Urinary bladder (tissue), 4 donors: Measurements from ENCODE around the gene VSIR. TPM values are rescaled to one million over a fixed set of nuclear protein-coding genes. Genes with fewer than 3 reads are reported as not detected.

Experiments used
- DNase-seq: peaks from one replicate; pipeline ENCODE4 v3.0.0-alpha.2; 2015; ENCODE audit errors: extremely low spot score
- H3K27ac ChIP-seq: one replicate; pipeline ENCODE4 v1.5.1; 2013; ENCODE audit warnings: low read depth, mild to moderate bottlenecking, moderate library complexity
- H3K36me3 ChIP-seq: one replicate; pipeline ENCODE4 v1.6.1; 2013; ENCODE audit warnings: mild to moderate bottlenecking, moderate library complexity; ENCODE audit not compliant: insufficient read depth
- H3K4me1 ChIP-seq: one replicate; pipeline ENCODE4 v1.6.1; 2013; ENCODE audit warnings: mild to moderate bottlenecking, moderate library complexity; ENCODE audit not compliant: insufficient read depth
- H3K4me3 ChIP-seq: one replicate; pipeline ENCODE4 v1.5.1; 2013; ENCODE audit warnings: low read depth, low read length
- WGBS: extraction: QIAGEN DNeasy Blood & Tissue Kit; methylation state at CpG from one replicate; pipeline ENCODE4 v1.1.7; 2013; 5-methylcytosine and 5-hydroxymethylcytosine counted together
- polyA plus RNA-seq: library from polyadenylated mRNA; stranded (reverse); fragments of 200-250 nt; gene quantifications from one replicate; pipeline ENCODE4 v1.2.3, GENCODE V29; 2013
- total RNA-seq: library from RNA; depleted of rRNA; stranded (reverse); fragments of >200 nt; gene quantifications from one replicate; pipeline ENCODE4 v1.2.3, GENCODE V29; 2014
- donor health status: healthy with polysubstance abuse.
- donor health status: healthy.

The VSIR gene
- total and polyA plus RNA-seq, 2 donors = 24.9 to 59.6 TPM

- DNase-seq = no peak
- no peak overlapping the region for H3K27ac ChIP-seq
- 95% methylated on average over 14 of the region's 14 CpGs for WGBS
- no peaks in the 10 kb centered on the region for H3K36me3 ChIP-seq
- no peaks in the 10 kb centered on the region for H3K4me1 ChIP-seq
- no peak overlapping the region for H3K4me3 ChIP-seq
These were observed 48.1 kb downstream of the VSIR start for GRCh38 chr10:71725249-71725648.

- H3K4me3 ChIP-seq = no peak overlapping the region
- WGBS = 96% methylated on average over 6 of the region's 6 CpGs
- DNase-seq = no peak
- no peaks in the 10 kb centered on the region for H3K36me3 ChIP-seq
- H3K27ac ChIP-seq = no peak overlapping the region
- H3K4me1 ChIP-seq = no peaks in the 10 kb centered on the region
These were observed 48.8 kb downstream of the VSIR start for GRCh38 chr10:71724539-71724938.

DNA sequence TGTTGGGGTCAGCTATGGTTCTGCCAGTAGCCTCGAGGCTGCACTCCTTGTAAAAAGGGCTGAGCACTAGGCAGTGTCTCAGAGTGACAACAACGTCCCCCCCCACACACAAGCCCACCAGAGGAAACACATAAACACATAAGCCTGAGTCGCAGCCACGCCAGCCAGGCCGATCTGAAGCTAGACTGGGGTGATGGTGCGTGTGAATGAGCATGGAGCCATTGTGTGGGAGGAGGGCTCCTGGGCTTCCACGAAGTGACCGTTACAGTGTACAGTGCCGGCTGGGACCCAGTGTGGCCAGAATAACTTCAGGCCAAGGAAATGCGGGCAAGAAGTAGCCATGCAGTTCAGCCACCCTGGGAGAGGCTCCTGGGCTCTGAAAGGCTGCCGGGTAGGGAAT lies 50.0 kb downstream of the VSIR start:
- no peak overlapping the region for H3K4me3 ChIP-seq
- no peak overlapping the region for H3K27ac ChIP-seq
- 92% methylated on average over 11 of the region's 11 CpGs for WGBS
- no peak for DNase-seq
- H3K4me1 ChIP-seq = no peaks in the 10 kb centered on the region
- no peaks in the 10 kb centered on the region for H3K36me3 ChIP-seq

DNA sequence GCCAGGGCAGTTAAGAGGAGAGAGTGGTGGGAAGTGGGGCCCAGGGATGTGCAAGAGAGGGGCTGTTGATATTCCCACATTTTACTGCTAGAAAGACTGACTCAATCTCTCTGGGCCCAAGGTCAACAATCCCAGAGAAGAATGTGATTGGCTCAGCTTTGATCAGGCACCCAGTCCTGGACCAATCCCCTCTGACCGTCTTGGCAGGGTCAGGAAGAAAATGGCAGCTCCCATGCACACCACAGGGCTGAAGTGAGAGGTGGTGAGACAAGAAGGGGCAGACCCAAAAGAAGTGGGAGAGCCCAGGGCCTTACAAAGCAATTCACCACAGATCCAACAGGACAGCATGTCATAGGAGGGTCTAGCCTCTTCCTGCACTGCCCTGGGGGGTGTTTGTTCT lies 50.5 kb downstream of the VSIR start:
- no peaks in the 10 kb centered on the region for H3K4me1 ChIP-seq
- no peaks in the 10 kb centered on the region for H3K36me3 ChIP-seq
- no peak for DNase-seq
- H3K4me3 ChIP-seq = no peak overlapping the region
- H3K27ac ChIP-seq = no peak overlapping the region
- 95% methylated on average over 1 of the region's 1 CpG for WGBS

- WGBS = 96% methylated on average over 6 of the region's 6 CpGs
- Histone ChIP-seq H3K27ac (no peak overlapping the region), H3K4me1 (no peaks in the 10 kb centered on the region), H3K4me3 (no peak overlapping the region), H3K36me3 (no peaks in the 10 kb centered on the region)
- DNase-seq = no peak
These were observed 52.0 kb downstream of the VSIR start for GRCh38 chr10:71721313-71721712.

DNA sequence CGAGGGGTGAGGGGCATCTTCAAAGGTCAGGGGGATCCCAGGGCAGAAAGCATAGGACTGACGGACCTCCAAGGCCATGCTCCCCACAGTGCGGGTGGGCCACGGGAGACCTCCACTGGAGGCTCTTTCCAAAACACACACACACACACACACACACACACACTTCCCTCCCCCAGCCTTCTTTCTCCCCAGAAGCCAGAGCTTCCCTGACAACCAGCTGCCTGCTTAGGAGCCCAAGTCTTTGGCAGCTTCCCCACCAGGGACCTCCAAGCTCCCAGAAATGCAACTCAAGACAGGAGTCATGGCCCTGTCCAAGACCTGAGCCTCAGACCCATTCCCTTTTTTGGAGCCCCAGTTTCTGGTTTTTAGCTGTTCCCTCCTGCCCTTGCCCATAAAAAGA lies 53.0 kb downstream of the VSIR start:
- no peak for DNase-seq
- 81% methylated on average over 4 of the region's 4 CpGs for WGBS

GRCh38 chr10:71719464-71720201 lies 53.7 kb downstream of the VSIR start, which contains the start of gene C10orf105:
Gene C10orf105, minus strand, starts transcription at chr10:71719778. Its CDS starts 3,441 bp downstream, at chr10:71716337.
- H3K4me1 ChIP-seq = peaks cover under 1% of the 10 kb centered on the region
- WGBS = 94% methylated on average over 14 of the region's 14 CpGs

More for the DNA sequence above, 53.0 kb downstream of the VSIR start:
- H3K36me3 ChIP-seq = no peaks in the 10 kb centered on the region
- H3K27ac ChIP-seq = no peak overlapping the region
- H3K4me1 ChIP-seq = no peaks in the 10 kb centered on the region
- H3K4me3 ChIP-seq = no peak overlapping the region

GRCh38 chr10:71719042-71719441 lies 54.3 kb downstream of the VSIR start:
- H3K27ac ChIP-seq = no peak overlapping the region
- no peak for DNase-seq
- no peaks in the 10 kb centered on the region for H3K36me3 ChIP-seq
- H3K4me1 ChIP-seq = peaks cover 6% of the 10 kb centered on the region
- WGBS = 76% methylated on average over 7 of the region's 7 CpGs
- H3K4me3 ChIP-seq = no peak overlapping the region

More at GRCh38 chr10:71719464-71720201, 53.7 kb downstream of the VSIR start, which contains the start of gene C10orf105:
- DNase-seq = no peak
- no peak within 1 kb of the TSS for H3K27ac ChIP-seq
- H3K36me3 ChIP-seq = no peaks in the 10 kb centered on the region
- no peak within 1 kb of the TSS for H3K4me3 ChIP-seq

GRCh38 chr10:71718165-71718698 lies 55.1 kb downstream of the VSIR start:
- peaks cover 6% of the 10 kb centered on the region for H3K4me1 ChIP-seq
- peak overlapping the region; percentile 62 for H3K27ac ChIP-seq

DNA sequence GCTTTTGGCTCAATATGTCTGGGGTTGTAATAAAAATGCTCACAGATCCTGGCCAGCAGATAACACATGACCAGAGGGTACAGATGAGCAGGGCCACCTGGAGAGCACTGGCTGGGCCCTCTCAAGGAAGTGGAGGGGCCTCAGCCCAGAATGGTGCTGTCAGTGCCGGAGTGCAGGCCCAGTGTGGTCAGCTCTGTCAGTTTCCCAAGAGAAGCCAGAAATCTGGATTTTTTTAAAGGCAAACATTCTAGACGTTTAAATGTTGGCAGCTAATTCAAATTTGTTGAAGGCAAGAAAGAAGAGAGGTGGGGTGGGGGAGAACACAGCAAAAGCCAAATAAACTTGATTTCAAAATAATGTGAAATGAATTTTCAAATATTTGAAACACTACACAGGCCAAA lies 55.8 kb downstream of the VSIR start:
- Histone ChIP-seq H3K4me3 (no peak overlapping the region), H3K36me3 (no peaks in the 10 kb centered on the region), H3K27ac (no peak overlapping the region), H3K4me1 (peaks cover 6% of the 10 kb centered on the region)
- DNase-seq = peak; percentile 66
- WGBS = 42% methylated on average over 2 of the region's 2 CpGs

More at GRCh38 chr10:71718165-71718698, 55.1 kb downstream of the VSIR start:
- no peaks in the 10 kb centered on the region for H3K36me3 ChIP-seq
- DNase-seq = no peak
- no peak overlapping the region for H3K4me3 ChIP-seq
- 74% methylated on average over 10 of the region's 10 CpGs for WGBS

DNA sequence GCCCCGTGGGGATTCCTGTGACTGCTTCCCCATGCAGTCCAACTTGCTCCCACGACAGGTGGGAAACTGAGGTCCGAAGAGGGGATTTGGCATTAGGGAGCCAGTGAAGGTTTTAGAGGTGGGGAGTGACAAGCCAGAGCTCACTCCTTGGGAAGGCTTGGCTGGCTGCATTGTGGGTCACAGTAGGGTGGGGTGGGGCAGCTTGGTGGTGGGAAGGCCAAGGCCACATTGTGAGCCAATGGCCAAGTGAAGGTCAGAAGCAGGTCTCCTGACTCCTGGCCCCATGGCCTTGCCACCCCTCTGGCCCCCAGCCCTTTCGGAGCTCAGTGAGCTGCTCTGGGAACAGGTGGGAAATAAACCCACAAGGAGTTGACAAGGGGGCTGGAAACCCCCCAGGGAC lies 56.3 kb downstream of the VSIR start:
- Histone ChIP-seq H3K4me1 (peaks cover 6% of the 10 kb centered on the region), H3K4me3 (no peak overlapping the region), H3K27ac (no peak overlapping the region), H3K36me3 (no peaks in the 10 kb centered on the region)
- WGBS = 78% methylated on average over 4 of the region's 4 CpGs
- DNase-seq = no peak

- Histone ChIP-seq H3K4me3 (no peak overlapping the region), H3K27ac (no peak overlapping the region), H3K36me3 (no peaks in the 10 kb centered on the region), H3K4me1 (peaks cover 6% of the 10 kb centered on the region)
- 87% methylated on average over 5 of the region's 5 CpGs for WGBS
- no peak for DNase-seq
These were observed 56.9 kb downstream of the VSIR start for GRCh38 chr10:71716426-71716825.

GRCh38 chr10:71715860-71716259 lies 57.5 kb downstream of the VSIR start:
- H3K4me1 ChIP-seq = peaks cover 6% of the 10 kb centered on the region
- DNase-seq = no peak
- WGBS = 96% methylated on average over 20 of the region's 20 CpGs
- no peak overlapping the region for H3K4me3 ChIP-seq
- H3K36me3 ChIP-seq = no peaks in the 10 kb centered on the region
- H3K27ac ChIP-seq = no peak overlapping the region

- Histone ChIP-seq H3K36me3 (no peaks in the 10 kb centered on the region), H3K27ac (peak overlapping the region; percentile 61), H3K4me1 (peaks cover 6% of the 10 kb centered on the region), H3K4me3 (no peak overlapping the region)
- 87% methylated on average over 8 of the region's 8 CpGs for WGBS
- DNase-seq = no peak
These were observed 58.3 kb downstream of the VSIR start for GRCh38 chr10:71715026-71715425.
